Measurements from ENCODE around the gene HTT-AS.

HTT-AS gene

GRCh38 chr4:3087115-3087797, 12.9 kb upstream of the HTT-AS start:
- DNase-seq (ENCODE audit: low read depth) = no peak

- DNase-seq (ENCODE audit: low read depth) = no peak
Observed at GRCh38 chr4:3085948-3086670, 11.8 kb upstream of the HTT-AS start.

GRCh38 chr4:3083732-3084131, 9.4 kb upstream of the HTT-AS start:
- DNase-seq (ENCODE audit: low read depth) = no peak

DNA sequence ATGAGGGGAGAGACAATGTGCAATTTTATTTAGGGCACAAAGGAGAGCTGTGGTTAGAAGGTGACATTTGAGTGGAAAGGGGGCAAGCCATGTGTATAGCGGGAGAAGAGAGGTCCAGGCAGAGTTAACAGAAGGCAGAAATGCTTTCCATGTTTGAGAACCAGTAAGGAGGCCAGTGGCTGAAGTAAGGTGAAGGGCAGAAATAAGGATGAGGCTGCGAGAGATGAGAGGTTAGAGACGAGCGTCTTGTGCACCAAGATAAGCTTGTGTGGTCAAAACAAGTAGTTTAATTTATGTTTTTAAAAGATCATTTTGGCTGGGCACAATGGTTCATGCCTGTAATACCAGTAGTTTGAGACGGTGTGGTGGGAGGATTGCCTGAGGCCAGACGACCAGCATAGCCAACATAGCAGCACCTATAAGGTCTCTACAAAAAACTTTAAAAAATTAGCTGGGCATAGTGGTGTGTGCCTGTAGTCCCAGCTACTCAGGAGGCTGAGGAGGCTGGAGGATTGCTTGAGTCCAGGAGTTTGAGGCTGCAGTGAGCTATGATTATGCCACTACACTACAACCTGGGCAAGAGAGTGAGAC, 8.7 kb upstream of the HTT-AS start:
- no peak for DNase-seq (ENCODE audit: low read depth)

GRCh38 chr4:3079694-3080123, 5.4 kb upstream of the HTT-AS start:
- no peak for DNase-seq (ENCODE audit: low read depth)

- no peak for DNase-seq (ENCODE audit: low read depth)
Observed at GRCh38 chr4:3077796-3078195, 3.5 kb upstream of the HTT-AS start.

DNA sequence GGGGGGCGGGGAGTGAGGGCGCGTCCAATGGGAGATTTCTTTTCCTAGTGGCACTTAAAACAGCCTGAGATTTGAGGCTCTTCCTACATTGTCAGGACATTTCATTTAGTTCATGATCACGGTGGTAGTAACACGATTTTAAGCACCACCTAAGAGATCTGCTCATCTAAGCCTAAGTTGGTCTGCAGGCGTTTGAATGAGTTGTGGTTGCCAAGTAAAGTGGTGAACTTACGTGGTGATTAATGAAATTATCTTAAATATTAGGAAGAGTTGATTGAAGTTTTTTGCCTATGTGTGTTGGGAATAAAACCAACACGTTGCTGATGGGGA, 1.3 kb upstream of the HTT-AS start:
- DNase-seq (ENCODE audit: low read depth) = no peak

DNA sequence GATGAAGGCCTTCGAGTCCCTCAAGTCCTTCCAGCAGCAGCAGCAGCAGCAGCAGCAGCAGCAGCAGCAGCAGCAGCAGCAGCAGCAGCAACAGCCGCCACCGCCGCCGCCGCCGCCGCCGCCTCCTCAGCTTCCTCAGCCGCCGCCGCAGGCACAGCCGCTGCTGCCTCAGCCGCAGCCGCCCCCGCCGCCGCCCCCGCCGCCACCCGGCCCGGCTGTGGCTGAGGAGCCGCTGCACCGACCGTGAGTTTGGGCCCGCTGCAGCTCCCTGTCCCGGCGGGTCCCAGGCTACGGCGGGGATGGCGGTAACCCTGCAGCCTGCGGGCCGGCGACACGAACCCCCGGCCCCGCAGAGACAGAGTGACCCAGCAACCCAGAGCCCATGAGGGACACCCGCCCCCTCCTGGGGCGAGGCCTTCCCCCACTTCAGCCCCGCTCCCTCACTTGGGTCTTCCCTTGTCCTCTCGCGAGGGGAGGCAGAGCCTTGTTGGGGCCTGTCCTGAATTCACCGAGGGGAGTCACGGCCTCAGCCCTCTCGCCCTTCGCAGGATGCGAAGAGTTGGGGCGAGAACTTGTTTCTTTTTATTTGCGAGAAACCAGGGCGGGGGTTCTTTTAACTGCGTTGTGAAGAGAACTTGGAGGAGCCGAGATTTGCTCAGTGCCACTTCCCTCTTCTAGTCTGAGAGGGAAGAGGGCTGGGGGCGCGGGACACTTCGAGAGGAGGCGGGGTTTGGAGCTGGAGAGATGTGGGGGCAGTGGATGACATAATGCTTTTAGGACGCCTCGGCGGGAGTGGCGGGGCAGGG, 711 bp upstream of the HTT-AS start:
- DNase-seq (ENCODE audit: low read depth) = peak; percentile 38

DNA sequence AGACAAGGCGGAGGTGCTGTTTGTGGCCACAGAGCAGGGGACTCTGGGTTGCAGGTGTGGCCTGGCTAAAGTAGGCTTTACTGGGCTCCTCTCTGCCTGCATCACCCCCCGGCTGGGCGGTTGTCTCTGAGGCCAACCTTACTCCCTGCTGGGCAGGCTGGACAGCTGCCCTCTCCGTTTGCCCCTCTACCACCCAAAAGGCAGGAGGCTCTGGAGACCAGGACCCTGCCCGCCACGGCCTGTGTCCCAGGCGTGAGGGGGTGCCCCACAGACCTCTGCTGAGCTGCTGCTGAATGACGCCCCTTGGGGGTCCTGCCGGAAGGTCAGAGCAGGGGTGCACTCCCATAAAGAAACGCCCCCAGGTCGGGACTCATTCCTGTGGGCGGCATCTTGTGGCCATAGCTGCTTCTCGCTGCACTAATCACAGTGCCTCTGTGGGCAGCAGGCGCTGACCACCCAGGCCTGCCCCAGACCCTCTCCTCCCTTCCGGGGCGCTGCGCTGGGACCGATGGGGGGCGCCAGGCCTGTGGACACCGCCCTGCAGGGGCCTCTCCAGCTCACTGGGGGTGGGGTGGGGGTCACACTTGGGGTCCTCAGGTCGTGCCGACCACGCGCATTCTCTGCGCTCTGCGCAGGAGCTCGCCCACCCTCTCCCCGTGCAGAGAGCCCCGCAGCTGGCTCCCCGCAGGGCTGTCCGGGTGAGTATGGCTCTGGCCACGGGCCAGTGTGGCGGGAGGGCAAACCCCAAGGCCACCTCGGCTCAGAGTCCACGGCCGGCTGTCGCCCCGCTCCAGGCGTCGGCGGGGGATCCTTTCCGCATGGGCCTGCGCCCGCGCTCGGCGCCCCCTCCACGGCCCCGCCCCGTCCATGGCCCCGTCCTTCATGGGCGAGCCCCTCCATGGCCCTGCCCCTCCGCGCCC, 920 bp downstream of the HTT-AS start:
- DNase-seq (ENCODE audit: low read depth) = no peak

GRCh38 chr4:3071811-3072210, 2.5 kb downstream of the HTT-AS start:
- no peak for DNase-seq (ENCODE audit: low read depth)

DNA sequence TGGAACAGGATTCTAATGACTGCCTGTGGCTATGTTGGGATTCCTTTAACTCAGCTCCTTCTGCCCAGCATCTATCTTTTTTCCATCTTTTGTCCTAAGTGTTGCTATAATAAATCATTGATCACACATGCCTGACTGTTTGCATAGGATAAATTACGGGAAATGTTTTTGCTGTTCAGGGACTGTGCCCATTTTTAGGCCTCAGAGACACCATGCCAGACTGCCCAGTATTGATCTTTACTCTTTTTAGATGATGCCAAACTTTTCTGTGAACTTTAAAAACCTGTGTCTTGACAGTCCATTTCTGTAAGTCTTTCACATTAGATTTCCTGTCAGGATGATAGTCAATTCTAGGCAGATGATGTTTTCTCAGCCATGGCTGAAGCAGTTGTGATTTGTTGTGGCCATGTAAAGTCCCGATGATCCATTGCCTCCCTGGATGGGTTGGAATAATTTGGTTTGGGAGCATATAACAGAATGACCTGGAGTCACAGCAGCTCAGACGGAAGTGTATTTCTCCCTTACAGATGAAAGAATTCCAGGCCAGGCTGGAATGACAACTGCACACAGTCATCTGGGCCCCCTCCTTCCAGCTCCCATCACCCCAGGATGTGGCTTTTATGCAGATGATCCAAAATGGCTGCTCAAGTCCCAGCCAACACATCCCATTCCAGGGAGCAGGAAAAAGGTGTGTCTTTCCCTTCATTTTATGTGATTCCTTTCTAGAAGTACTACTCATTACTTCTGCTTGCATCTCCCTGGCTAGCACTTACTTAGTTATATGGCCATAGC, 3.4 kb downstream of the HTT-AS start:
- no peak for DNase-seq (ENCODE audit: low read depth)

DNA sequence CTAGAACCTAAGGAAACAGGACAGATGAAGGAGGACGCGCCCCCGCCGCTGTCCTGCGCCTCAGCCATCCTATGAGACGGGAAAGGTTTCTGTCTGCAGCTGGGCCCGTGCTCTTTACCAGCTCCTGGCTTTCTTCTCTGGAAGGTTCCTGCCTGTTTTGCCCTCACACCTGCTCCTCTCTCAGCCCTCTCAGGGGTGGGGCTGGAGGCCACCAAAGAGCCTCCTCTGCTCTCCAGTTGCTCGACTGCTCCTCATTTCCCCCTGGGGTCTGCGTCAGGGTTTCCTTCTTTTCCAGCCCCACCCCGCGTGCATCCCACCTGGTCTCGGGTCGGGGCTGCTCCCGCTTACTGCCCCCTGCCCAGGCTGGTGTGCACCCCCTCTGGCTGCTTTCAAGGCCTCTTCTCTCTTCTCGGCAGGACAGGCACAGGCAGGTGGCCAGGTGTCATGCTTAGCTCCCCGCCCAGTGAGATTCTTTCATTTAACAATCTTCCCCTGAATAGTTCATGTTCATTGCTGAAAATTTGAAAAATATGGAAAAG, 4.6 kb downstream of the HTT-AS start:
- no peak for DNase-seq (ENCODE audit: low read depth)

DNA sequence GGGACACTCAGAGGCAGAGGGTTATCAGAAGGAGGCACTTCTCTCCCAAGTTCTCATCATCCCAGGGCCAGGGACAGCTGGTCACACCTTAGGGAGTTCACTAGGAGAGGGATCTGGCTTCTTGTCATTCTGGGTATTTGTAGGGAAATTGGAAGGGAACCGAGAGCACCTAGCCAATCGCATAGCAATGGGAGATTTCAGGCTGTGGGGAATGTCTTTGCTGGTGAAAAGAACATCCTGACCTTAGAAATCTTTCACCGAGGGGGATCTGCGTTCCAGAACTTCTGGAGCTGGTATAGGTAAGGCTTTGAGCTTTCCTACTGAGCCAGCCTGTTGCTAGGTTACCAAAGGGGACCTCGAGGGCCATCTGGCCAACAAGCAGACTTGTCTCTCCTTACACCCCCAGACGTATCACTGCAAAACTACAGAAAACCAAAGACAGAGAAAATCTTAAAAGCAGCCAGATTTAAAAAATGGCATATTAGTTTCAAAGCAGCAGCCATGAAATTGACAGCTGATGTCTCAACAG, 6.8 kb downstream of the HTT-AS start:
- no peak for DNase-seq (ENCODE audit: low read depth)

- no peak for DNase-seq (ENCODE audit: low read depth)
Observed at GRCh38 chr4:3066836-3067400, 7.4 kb downstream of the HTT-AS start.

- DNase-seq (ENCODE audit: low read depth) = no peak
Observed at GRCh38 chr4:3065551-3065950, 8.8 kb downstream of the HTT-AS start.

- peak; percentile 98 for DNase-seq (ENCODE audit: low read depth)
Observed at GRCh38 chr4:3062471-3062870, 11.9 kb downstream of the HTT-AS start.

DNA sequence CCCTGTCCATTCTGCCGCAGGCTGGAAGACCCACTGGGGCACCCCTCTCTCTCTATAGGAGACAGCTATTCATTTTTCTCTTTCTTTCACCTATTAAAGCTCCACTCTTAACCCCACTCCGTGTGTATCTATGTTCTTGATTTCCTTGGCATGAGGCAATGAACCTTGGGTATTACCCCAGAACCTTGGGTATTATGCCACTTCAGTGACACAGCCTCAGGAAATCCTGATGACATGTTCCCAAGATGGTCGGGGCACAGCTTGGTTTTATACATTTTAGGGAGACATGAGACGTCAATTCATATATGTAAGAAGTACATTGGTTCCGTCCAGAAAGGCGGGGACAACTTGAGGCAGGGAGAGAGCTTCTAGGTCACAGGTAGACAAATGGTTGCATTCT, 13.4 kb downstream of the HTT-AS start:
- DNase-seq (ENCODE audit: low read depth) = no peak

GRCh38 chr4:3059943-3060342, 14.4 kb downstream of the HTT-AS start:
- DNase-seq (ENCODE audit: low read depth) = no peak

- no peak for DNase-seq (ENCODE audit: low read depth)
Observed at GRCh38 chr4:3054169-3054759, 20.1 kb downstream of the HTT-AS start.

Measured in amniotic epithelial cell (primary cell).